Measurements from ENCODE around the gene LGALS8. TPM values are rescaled to one million over a fixed set of nuclear protein-coding genes. Genes with fewer than 3 reads are reported as not detected.
"Not testable (repeated sequence)": the region's sequence is repeated elsewhere in the genome, so short reads cannot be mapped to it uniquely, and the experiment has no call there.

Gene LGALS8
- total RNA-seq: 68.1 and 70.7 TPM in 2 replicates

- intact Hi-C loops (cut with micrococcal nuclease): loop anchor here (1.0 to 5.0 kb wide), 5 partner anchors 81 to 526 kb away; partner anchors contain the start of genes EDARADD, HEATR1 and MTR
Measured at GRCh38 chr1:236523704-236524141, at the start of gene LGALS8. Gene LGALS8 (plus strand): TSS chr1:236523982. CDS start chr1:236526071, 2,089 bp downstream.

DNA sequence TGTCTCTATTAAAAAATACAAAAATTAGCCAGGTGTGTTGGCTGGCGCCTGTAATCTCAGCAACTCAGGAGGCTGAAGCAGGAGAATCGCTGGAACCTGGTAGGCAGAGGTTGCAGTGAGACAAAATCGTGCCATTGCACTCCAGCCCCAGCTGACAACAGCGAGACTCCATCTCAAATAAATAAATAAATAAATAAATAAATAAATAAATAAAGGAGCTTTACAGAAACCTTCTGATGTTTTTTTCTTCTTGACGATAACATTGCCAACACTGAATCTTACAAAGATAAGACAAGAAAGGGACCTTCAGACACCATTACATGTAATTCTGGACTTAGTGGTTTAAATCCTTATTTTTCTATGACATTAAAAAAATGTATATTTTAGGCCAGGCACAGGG, 47.8 kb upstream of the LGALS8 start:
- intact Hi-C loops (cut with micrococcal nuclease): no loop called here

GRCh38 chr1:236480758-236481436, 42.9 kb upstream of the LGALS8 start:
- intact Hi-C loops (cut with micrococcal nuclease): no loop called here

- intact Hi-C loops (cut with micrococcal nuclease): no loop called here
Measured at GRCh38 chr1:236484310-236484971, 39.3 kb upstream of the LGALS8 start.

DNA sequence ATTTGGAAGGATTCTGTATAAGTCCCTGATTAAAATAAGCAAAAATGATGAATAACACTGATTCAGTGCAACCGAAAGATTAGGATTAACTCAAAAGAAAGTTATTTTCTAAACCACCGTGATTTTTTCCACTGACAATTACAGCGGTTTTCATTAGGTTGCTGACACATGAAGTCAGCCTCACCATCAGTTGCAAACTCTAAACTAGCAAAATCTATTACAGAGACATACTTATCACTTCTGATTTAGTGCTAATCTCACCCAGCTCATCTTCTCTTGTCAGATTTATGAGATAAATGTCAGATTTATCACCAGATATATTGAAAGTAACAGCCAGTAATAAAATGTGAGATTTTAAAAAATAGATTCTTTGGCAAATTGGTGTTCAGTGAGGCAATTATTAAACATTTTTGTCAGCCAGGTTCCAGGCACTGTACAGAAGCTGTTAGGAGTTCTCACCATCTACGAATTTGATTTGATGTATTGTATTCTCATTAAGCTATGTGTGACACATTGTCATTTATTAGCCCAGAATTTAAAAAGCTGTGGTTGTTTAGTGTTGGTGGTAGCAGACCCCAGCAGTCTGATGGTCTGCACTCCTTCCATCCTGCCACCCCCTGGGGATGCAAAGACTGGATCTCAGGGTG, 37.3 kb upstream of the LGALS8 start:
- intact Hi-C loops (cut with micrococcal nuclease): no loop called here

DNA sequence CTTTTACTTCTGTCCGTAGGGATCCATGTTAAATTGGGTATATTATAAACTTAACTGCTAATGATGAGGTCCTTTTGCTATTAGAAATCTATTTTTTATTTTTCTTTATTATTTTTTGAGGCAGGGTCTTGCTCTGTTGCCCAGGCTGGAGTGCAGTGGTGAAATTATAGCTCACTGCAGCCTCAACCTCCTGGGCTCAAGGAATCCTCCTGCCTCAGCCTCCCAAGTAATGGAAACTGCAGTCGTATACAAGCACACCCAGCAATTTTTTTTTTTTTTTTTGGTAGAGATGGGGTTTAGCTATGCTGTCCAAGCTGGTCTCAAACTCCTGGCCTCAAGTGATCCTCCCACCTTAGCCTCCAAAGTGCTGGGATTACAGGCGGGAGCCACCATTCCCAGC, 34.6 kb upstream of the LGALS8 start:
- intact Hi-C loops (cut with micrococcal nuclease): not testable (repeated sequence)

DNA sequence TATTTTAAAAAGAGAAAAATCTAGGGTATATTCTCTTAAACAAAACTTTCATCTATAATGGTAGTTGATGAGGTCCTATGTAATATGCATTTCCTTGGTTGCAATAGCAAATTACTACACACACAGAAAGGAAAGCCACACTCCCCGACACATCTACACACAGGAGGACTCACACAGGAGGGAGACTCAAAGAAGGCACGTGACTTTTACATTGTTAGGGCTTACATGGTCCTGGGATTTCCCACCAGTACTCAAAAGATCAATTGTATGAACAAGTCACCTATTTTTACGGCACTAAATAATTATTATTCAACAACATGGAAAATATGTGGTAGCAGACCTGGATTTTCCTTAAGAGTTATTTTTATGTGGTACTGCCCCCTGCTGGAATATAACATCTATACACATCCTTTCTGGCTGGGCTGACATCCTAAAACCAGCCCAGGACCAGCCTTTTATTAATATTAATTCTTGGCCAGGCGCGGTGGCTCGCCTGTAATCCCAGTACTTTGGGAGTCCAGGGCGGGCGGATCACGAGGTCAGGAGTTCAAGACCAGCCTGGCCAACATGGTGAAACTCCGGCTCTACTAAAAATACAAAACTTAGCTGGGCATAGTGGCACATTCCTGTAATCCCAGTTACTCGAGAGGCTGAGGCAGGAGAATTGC, 33.9 kb upstream of the LGALS8 start:
- intact Hi-C loops (cut with micrococcal nuclease): loop anchor here (1.0 kb wide), 2 partner anchors 381 to 387 kb away; no protein-coding TSS in a partner anchor

DNA sequence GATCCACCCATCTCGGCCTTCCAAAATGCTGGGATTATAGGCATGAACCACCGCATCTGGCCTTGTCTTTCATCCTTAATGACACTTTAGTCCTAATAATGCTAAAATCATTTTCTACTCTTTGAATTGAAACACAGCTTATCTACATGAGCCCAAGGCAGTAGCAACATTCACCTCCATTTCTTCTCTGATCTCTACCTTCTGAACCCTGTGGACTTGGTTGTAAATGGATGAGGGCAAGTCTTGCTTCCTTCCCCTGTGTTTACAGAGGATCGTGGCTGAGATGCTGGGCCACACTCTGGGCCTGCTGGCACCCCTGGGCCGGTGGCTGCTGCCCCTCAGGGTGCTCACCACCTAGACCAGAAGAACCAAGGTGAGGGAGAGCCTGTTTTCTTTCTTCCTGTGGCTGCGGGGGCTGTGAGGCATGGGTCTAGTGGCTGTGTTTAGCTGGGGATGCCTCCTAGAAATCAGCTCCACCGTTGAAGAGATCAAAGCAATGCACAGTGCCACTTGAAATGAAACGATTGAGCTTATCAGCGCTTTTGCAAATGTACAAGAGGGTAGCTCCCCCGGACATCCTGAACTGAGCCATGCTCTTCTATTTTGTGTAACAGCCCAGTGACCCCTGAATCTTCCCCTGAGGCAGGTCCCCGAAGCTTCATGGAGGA, 32.2 kb upstream of the LGALS8 start:
- intact Hi-C loops (cut with micrococcal nuclease): no loop called here

DNA sequence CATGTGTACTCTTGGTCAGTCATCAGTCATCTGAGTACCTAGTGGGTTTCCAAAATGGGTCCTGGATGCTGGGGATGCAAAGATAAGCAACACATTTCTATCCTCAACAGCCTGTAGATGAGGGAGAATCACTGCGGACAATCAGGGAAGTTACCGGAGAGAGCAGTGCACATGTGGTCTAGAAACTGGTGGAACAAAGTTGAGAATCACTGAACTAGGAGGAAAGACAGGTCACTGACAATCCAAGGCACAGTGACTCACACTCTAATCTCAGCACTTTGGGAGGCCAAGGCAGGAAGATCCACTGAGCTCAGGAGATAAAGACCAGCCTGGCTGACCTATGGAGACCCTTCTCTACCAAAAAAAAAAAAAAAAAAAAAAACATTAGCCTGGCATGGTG, 31.4 kb upstream of the LGALS8 start:
- intact Hi-C loops (cut with micrococcal nuclease): no loop called here

- intact Hi-C loops (cut with micrococcal nuclease): no loop called here
Measured at GRCh38 chr1:236494082-236494481, 29.7 kb upstream of the LGALS8 start.

DNA sequence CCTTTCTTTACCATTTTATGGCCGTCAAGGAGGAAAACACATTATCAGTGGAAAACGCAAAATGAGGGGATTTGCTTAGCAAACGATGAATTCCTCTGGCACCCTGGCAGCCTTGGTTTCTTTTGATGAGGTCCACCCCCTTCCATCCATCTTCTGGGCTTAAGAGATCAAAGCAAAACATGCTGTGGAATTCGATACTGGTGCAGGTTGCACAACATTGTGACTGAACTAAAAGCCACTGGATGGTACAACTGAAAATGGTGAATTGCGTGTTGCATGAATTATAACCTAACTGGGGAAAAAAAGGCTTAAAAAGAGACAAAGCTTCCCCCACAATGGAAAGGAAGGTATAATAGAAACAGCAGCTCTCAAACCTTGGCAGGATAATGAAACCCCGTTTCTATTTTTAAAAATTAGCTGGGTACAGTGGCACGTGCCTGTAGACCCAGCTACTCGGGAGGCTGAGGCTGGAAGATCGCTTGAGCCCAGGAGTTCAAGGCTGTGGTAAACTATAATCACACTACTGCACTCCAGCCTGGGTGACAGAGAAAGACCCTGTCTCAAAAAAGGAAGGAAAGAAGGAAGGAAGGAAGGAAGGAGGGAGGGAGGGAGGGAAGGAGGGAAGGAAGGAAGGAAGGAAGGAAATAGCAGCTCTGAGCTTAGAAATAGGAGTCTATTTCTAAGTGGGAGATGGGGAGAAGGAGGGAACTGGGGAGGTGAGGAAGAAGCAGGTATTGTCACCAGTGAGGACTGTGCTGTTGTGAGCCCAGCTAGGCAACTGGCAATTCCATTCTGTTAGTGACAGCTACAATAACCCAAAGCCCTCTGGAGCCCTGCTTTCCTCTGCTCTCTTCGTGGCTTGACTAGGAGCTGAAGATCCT, 29.0 kb upstream of the LGALS8 start:
- intact Hi-C loops (cut with micrococcal nuclease): no loop called here

DNA sequence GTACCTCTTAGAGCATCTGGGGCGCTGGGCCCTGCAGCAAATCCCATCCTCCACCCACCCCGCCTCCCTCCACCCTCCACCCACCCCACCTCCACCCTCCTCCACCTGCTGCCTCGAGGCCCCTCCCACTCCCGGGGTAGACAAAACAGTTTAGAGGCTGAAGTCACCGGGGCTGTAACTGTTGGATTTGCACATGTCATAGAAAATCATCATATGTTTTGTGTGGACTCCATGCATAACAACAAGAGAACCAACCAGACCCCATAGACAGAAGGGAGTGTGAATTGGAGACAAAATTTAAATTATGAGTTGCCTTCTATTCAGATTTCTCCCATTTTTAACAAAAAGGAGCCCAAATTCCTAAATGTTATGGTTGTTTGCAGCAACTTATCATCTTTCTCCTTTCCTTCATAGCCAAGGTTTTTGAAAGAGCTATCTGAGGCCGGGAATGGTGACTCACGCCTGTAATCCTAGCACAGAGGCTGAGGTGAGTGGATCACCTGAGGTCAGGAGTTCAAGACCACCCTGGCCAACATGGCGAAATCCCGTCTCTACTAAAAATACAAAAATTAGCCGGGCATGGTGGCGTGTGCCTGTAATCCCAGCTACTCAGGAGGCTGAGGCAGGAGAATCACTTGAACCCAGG, 28.2 kb upstream of the LGALS8 start:
- intact Hi-C loops (cut with micrococcal nuclease): no loop called here

DNA sequence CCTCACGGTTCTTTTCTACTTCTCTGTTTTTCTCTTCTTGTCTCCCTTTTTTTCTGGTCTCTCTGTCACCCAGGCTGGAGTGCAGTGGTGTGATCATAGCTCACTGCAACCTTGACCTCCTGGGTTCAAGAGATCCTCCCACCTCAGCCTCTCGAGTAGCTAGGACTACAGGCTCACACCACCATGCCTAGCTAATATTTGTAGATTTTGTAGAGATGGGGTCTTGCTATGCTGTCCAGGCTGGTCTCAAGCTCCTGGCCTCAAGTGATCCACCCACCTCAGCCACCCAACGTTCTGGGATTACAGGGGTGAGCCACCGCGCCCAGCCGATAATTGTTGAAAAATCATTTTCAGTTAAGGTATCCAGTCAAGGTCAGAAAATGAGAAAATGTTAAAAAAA, 25.9 kb upstream of the LGALS8 start:
- intact Hi-C loops (cut with micrococcal nuclease): no loop called here

GRCh38 chr1:236501093-236501492, 22.7 kb upstream of the LGALS8 start:
- intact Hi-C loops (cut with micrococcal nuclease): no loop called here

DNA sequence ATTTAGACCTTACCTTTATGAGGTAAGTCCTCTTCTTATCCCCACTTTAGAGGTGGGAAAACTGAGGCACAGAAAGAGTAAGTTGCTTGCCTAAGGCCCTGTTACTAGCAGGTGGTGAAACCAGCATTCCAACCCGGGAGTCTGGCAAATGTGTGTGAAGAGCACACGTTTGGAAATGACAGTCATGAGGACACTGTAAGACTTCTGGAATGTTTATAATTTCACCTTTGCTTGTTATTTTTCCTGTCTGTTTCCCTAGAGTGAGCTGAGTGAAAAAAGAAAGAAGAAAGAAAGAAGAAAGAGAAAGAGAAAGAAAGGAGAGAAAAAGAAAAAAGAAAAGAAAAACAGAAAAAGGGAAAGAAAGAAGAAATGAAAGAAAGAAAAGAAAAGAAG, 21.2 kb upstream of the LGALS8 start:
- intact Hi-C loops (cut with micrococcal nuclease): no loop called here

- intact Hi-C loops (cut with micrococcal nuclease): no loop called here
Measured at GRCh38 chr1:236502972-236503639, 20.7 kb upstream of the LGALS8 start.

- intact Hi-C loops (cut with micrococcal nuclease): not testable (repeated sequence)
Measured at GRCh38 chr1:236504338-236504737, 19.4 kb upstream of the LGALS8 start.

DNA sequence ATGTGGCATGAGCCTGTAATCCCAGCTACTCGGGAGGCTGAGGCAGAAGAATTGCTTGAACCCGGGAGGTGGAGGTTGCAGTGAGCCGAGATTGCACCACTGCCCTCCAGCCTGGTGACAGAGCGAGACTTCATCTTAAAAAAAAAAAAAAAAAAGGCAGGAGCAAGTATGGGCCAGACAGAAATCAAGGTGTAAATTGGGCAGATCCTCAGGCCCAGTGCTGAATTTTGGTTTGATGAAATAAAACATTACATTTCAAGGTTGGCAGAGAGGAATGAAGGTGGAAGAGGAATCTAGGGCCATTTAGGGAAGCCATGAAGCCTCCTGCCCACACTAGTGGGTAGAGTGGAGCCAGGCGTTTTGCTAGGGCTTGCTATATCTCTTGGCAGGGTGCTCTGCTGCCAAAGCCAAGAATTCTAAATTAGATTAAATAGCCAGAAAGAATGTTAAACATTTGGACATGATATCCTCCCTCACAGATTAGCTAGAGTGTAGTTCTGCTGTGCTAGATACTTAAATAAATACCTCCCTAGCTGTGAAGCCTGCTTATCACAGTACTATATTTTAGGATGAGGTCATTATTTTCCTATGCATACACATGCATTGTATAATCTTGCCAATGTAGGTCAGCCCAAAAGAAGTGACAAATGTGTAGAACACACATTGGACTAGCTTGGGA, 16.6 kb upstream of the LGALS8 start:
- intact Hi-C loops (cut with micrococcal nuclease): no loop called here

GRCh38 chr1:236508593-236509027, 15.2 kb upstream of the LGALS8 start:
- intact Hi-C loops (cut with micrococcal nuclease): no loop called here
